Right lobe of liver (tissue), 4 donors: Measurements from ENCODE around the gene DCXR.

Experiments used
- POLR2A ChIP-seq: fragments of 450-650 bp; IDR thresholded peaks from one replicate; pipeline ENCODE4 v1.6.1; 2017; ENCODE audit warnings: antibody characterized with exemption, mild to moderate bottlenecking
- TF ChIP-seq, protein P1 (sequence below), 4 donors: fragments of 200-600 bp in 3 of 4; fragments of 450-650 bp in 1 of 4; IDR thresholded peaks; one replicate each; pipeline versions ENCODE4 v1.5.1 to v1.8.0; 2016 to 2022; ENCODE audit warnings: antibody characterized with exemption in 4 of 4, mild to moderate bottlenecking in 2 of 4
- donor health status: DM: no; HTN: no; CAD: no.
- donor health status: DM: no; HTN: no; CAD: no.
- donor health status: DM: no; HTN: yes; CAD: no.

DNA sequence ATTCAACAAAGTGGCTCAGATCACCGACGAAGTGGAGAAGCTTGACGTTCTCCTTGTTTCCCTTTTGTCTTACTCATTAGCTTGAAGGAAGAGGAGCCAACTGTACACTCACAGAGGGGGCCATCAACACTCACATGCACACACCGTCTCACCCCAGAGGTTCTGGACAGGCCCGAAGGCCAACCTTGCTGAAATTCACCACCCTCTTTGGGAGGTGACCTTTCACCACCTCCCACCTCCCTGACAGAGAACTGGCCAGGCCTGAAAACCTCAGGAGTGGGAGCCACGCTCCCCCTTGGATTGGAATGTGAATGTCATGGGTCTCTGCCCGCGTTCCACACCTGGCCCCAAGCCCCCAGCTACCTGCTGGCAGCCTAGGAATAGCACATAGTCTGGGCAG is 2.0 kb downstream of the DCXR start:
- TF ChIP-seq, protein P1, sequence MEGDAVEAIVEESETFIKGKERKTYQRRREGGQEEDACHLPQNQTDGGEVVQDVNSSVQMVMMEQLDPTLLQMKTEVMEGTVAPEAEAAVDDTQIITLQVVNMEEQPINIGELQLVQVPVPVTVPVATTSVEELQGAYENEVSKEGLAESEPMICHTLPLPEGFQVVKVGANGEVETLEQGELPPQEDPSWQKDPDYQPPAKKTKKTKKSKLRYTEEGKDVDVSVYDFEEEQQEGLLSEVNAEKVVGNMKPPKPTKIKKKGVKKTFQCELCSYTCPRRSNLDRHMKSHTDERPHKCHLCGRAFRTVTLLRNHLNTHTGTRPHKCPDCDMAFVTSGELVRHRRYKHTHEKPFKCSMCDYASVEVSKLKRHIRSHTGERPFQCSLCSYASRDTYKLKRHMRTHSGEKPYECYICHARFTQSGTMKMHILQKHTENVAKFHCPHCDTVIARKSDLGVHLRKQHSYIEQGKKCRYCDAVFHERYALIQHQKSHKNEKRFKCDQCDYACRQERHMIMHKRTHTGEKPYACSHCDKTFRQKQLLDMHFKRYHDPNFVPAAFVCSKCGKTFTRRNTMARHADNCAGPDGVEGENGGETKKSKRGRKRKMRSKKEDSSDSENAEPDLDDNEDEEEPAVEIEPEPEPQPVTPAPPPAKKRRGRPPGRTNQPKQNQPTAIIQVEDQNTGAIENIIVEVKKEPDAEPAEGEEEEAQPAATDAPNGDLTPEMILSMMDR (IDR thresholded peaks at IDR 0.05), result no peak
- no peak for TF ChIP-seq POLR2A
